H9 (cell line): Measurements from ENCODE around the gene USE1. TPM values are rescaled to one million over a fixed set of nuclear protein-coding genes. Genes with fewer than 3 reads are reported as not detected.

Source experiments
- DNase-seq: peaks from one replicate; pipeline ENCODE4 v3.0.0-alpha.2; 2017
- H2AFZ ChIP-seq: one replicate; pipeline ENCODE4 v1.6.1; 2013; ENCODE audit warnings: mild to moderate bottlenecking, low read length, control low read depth, moderate library complexity
- H2AK5ac ChIP-seq: 2 replicates; pipeline ENCODE4 v1.6.1; 2013; ENCODE audit warnings: low read length, control low read depth, mixed read lengths; ENCODE audit not compliant: insufficient read length
- H2BK120ac ChIP-seq: one replicate; pipeline ENCODE4 v1.6.1; 2013; ENCODE audit warnings: low read depth, mild to moderate bottlenecking, low read length, control low read depth, inconsistent platforms; ENCODE audit not compliant: poor library complexity, severe bottlenecking
- H2BK12ac ChIP-seq: 2 replicates; pipeline ENCODE4 v1.6.1; 2013; ENCODE audit warnings: low read length, control low read depth, mixed read lengths, low read depth; ENCODE audit not compliant: insufficient read length
- H2BK15ac ChIP-seq: 2 replicates; pipeline ENCODE4 v1.6.1; 2013; ENCODE audit warnings: low read depth, low read length, control low read depth
- H2BK20ac ChIP-seq: one replicate; pipeline ENCODE4 v1.6.1; 2013; ENCODE audit warnings: low read depth, mild to moderate bottlenecking, low read length, control low read depth, inconsistent platforms; ENCODE audit not compliant: poor library complexity, severe bottlenecking
- H2BK5ac ChIP-seq: 2 replicates; pipeline ENCODE4 v1.6.1; 2013; ENCODE audit warnings: low read length, control low read depth, mixed read lengths; ENCODE audit not compliant: insufficient read length
- H3K14ac ChIP-seq: 2 replicates; pipeline ENCODE4 v1.6.1; 2013; ENCODE audit warnings: low read length, control low read depth; ENCODE audit not compliant: insufficient read depth
- H3K18ac ChIP-seq: 2 replicates; pipeline ENCODE4 v1.6.1; 2013; ENCODE audit warnings: low read depth, mild to moderate bottlenecking, mixed read lengths, low read length, control low read depth; ENCODE audit not compliant: insufficient read length
- H3K23ac ChIP-seq: 2 replicates; pipeline ENCODE4 v1.6.1; 2013; ENCODE audit warnings: low read length, control low read depth, mixed read lengths, low read depth; ENCODE audit not compliant: insufficient read length
- H3K23me2 ChIP-seq: 2 replicates; pipeline ENCODE4 v1.6.1; 2013; ENCODE audit warnings: low read depth, mild to moderate bottlenecking, mixed read lengths, low read length, control low read depth; ENCODE audit not compliant: insufficient read length, poor library complexity, severe bottlenecking
- H3K27ac ChIP-seq: 2 replicates; pipeline ENCODE4 v1.5.1; 2013; ENCODE audit warnings: low read length, control low read depth, mixed read lengths, low read depth; ENCODE audit not compliant: insufficient read length
- H3K27me3 ChIP-seq: 2 replicates; pipeline ENCODE4 v1.6.1; 2013; ENCODE audit warnings: low read length, control low read depth, inconsistent platforms; ENCODE audit not compliant: insufficient read depth
- H3K4ac ChIP-seq: 2 replicates; pipeline ENCODE4 v1.6.1; 2013; ENCODE audit warnings: low read depth, mild to moderate bottlenecking, control low read depth, inconsistent platforms, low read length, moderate library complexity
- H3K4me1 ChIP-seq: 2 replicates; pipeline ENCODE4 v1.6.1; 2013; ENCODE audit warnings: low read length, control low read depth, inconsistent platforms; ENCODE audit not compliant: insufficient read depth
- H3K4me2 ChIP-seq: 2 replicates; pipeline ENCODE4 v1.6.1; 2013; ENCODE audit warnings: low read length, control low read depth, mixed read lengths; ENCODE audit not compliant: insufficient read length, insufficient read depth
- H3K56ac ChIP-seq: 2 replicates; pipeline ENCODE4 v1.6.1; 2013; ENCODE audit warnings: low read depth, mild to moderate bottlenecking, mixed read lengths, low read length, control low read depth; ENCODE audit not compliant: insufficient read length
- H3K79me1 ChIP-seq: 2 replicates; pipeline ENCODE4 v1.6.1; 2013; ENCODE audit warnings: low read depth, mild to moderate bottlenecking, moderate library complexity, low read length, control low read depth, inconsistent platforms; ENCODE audit not compliant: insufficient read depth, poor library complexity, severe bottlenecking
- H3K79me2 ChIP-seq: 2 replicates; pipeline ENCODE4 v1.6.1; 2013; ENCODE audit warnings: low read length, control low read depth, inconsistent platforms; ENCODE audit not compliant: insufficient read depth
- H3K9ac ChIP-seq: 2 replicates; pipeline ENCODE4 v1.6.1; 2013; ENCODE audit warnings: low read length, control low read depth, mixed read lengths; ENCODE audit not compliant: insufficient read length; ENCODE audit errors: extremely low read depth
- H3K9me3 ChIP-seq: one replicate; pipeline ENCODE4 v1.6.1; 2013; ENCODE audit warnings: low read depth, low read length, inconsistent platforms; ENCODE audit not compliant: control insufficient read depth
- H3T11ph ChIP-seq: one replicate; pipeline ENCODE4 v1.6.1; 2013; ENCODE audit warnings: mild to moderate bottlenecking, low read length, control low read depth, inconsistent platforms
- H4K20me1 ChIP-seq: one replicate; pipeline ENCODE4 v1.6.1; 2013; ENCODE audit not compliant: control insufficient read depth, insufficient read length, insufficient read depth
- H4K5ac ChIP-seq: 2 replicates; pipeline ENCODE4 v1.6.1; 2013; ENCODE audit warnings: low read depth, mild to moderate bottlenecking, mixed read lengths, low read length, control low read depth; ENCODE audit not compliant: insufficient read length
- H4K8ac ChIP-seq: replicated peaks from 2 replicates; pipeline ENCODE4 v1.6.1; 2013; ENCODE audit warnings: low read length, control low read depth, mixed read lengths, low read depth; ENCODE audit not compliant: insufficient read length
- H4K91ac ChIP-seq: 2 replicates; pipeline ENCODE4 v1.6.1; 2013; ENCODE audit warnings: low read depth, mild to moderate bottlenecking, moderate library complexity, mixed read lengths, low read length, control low read depth; ENCODE audit not compliant: insufficient read length
- H3K27ac Mint-ChIP-seq, 3 experiments: 2 replicates in 2 of 3; 3 replicates in 1 of 3; pipeline ENCODE4 v1.8.0; 2020 to 2021; ENCODE audit warnings: mixed read lengths in 3 of 3, mild to moderate bottlenecking in 1 of 3, moderate library complexity in 1 of 3
- H3K27me3 Mint-ChIP-seq: 2 replicates; pipeline ENCODE4 v1.8.0; 2021; ENCODE audit warnings: low read depth, mild to moderate bottlenecking, moderate library complexity, mixed read lengths
- H3K36me3 Mint-ChIP-seq, 3 experiments: 2 replicates in 2 of 3; 3 replicates in 1 of 3; pipeline ENCODE4 v1.8.0; 2020 to 2021; ENCODE audit warnings: low read depth in 3 of 3, mixed read lengths in 3 of 3; ENCODE audit not compliant: insufficient read depth in 1 of 3
- H3K4me1 Mint-ChIP-seq, 2 experiments: 2 replicates each; pipeline ENCODE4 v1.8.0; 2020; ENCODE audit warnings: mixed read lengths in 2 of 2
- H3K4me3 Mint-ChIP-seq, 2 experiments: 2 replicates in 1 of 2; 3 replicates in 1 of 2; pipeline ENCODE4 v1.8.0; 2020 to 2021; ENCODE audit warnings: mild to moderate bottlenecking in 2 of 2, mixed read lengths in 2 of 2, moderate library complexity in 1 of 2
- H3K9me3 Mint-ChIP-seq, 2 experiments: 2 replicates in 1 of 2; 3 replicates in 1 of 2; pipeline ENCODE4 v1.8.0; 2020; ENCODE audit warnings: mild to moderate bottlenecking in 2 of 2, mixed read lengths in 2 of 2, moderate library complexity in 1 of 2
- CTCF ChIP-seq: fragments of 200-600 bp; sonication (generic); conservative IDR thresholded peaks from 3 replicates; pipeline ENCODE4 v1.8.0; 2021; ENCODE audit warnings: antibody characterized with exemption, mild to moderate bottlenecking
- WGBS: extraction: QIAGEN DNeasy Blood & Tissue Kit; methylation state at CpG from one replicate; pipeline ENCODE4 v1.1.7; 2013; ENCODE audit warnings: missing lambda C conversion rate, low lambda C conversion rate, mixed read lengths; ENCODE audit not compliant: insufficient read length; ENCODE audit errors: extremely low coverage; 5-methylcytosine and 5-hydroxymethylcytosine counted together
- total RNA-seq: library from RNA; stranded (reverse); gene quantifications from 2 replicates; pipeline ENCODE4 v1.2.1, GENCODE V29; 2021

USE1 gene
- total RNA-seq, 1 experiment from 2014 or later: 16.2 TPM

GRCh38 chr19:17263712-17264640 is 48.8 kb downstream of the USE1 start:
- Histone ChIP-seq H3K27me3 (no peaks in the 10 kb centered on the region), H4K5ac (peak overlapping the region; percentile 34), H3K4me1 (peaks cover 4% of the 10 kb centered on the region; the same call in 1 of the 2 replicates), H3K27ac (peak overlapping the region; percentile 53), H3K9me3 (peaks cover 10% of the 10 kb centered on the region), H4K91ac (peak overlapping the region; percentile 78), H3K18ac (peak overlapping the region; percentile 72), H4K8ac (no peak overlapping the region), H2BK20ac (no peak overlapping the region), H3K4ac (peak overlapping the region; percentile 59), H3K56ac (no peak overlapping the region), H3K14ac (no peak overlapping the region), H2BK5ac (no peak overlapping the region), H3K4me2 (peak overlapping the region; percentile 16), H3K23ac (no peak overlapping the region), H2AFZ (no peak overlapping the region), H2BK15ac (no peak overlapping the region), H2AK5ac (peak overlapping the region; percentile 25), H4K20me1 (no peaks in the 10 kb centered on the region), H3K9ac (peak overlapping the region; percentile 40), H3K79me1 (peaks cover 10% of the 10 kb centered on the region), H3K79me2 (no peaks in the 10 kb centered on the region), H2BK120ac (no peak overlapping the region), H3K23me2 (peaks cover 5% of the 10 kb centered on the region), H2BK12ac (peak overlapping the region; percentile 69), H3T11ph (no peak overlapping the region)
- Mint-ChIP-seq H3K36me3 (peaks cover 2 to 10% (median 4%) of the 10 kb centered on the region in 3 experiments; a peak in 6 of 7 replicates), H3K27ac (peak overlapping the region; percentile 95 to 99 (median 96)), H3K27me3 (peaks cover 1% of the 10 kb centered on the region), H3K4me1 (peaks cover 18 to 33% of the 10 kb centered on the region in 2 experiments), H3K9me3 (no peaks in the 10 kb centered on the region; a peak in 1 of 5 replicates), H3K4me3 (peak overlapping the region; percentile 34 to 61; a peak in 4 of 5 replicates)
- no peak for TF ChIP-seq CTCF
- WGBS: no CpG with 5 or more reads among the region's 23 CpGs
- DNase-seq: no peak
